H1 (cell line): ENCODE results near the gene YIF1A. TPM values are rescaled to one million over a fixed set of nuclear protein-coding genes. Genes with fewer than 3 reads are reported as not detected.

Source experiments
- CTCF ChIA-PET: fragments of 300-600 bp; sonication (Branson Sonifier 250); formaldehyde crosslinking; loops from one replicate; lab custom pipeline; 2021; ENCODE audit not compliant: partially characterized antibody; lab: Charles Lee
- POLR2A ChIA-PET: fragments of 300-600 bp; sonication (Branson Sonifier 250); formaldehyde crosslinking; loops from one replicate; lab custom pipeline; 2021; ENCODE audit warnings: inconsistent platforms; ENCODE audit not compliant: partially characterized antibody; lab: Charles Lee
- DNase-seq, 2 experiments: peaks; one replicate each; pipeline versions ENCODE4 v3.0.0 to v3.0.0-alpha.2; 2010 to 2022; ENCODE audit warnings: low spot score in 2 of 2, low read depth in 1 of 2, mixed read lengths in 1 of 2
- FAIRE-seq: peaks from 2 replicates; lab custom pipeline; 2011; peaks lifted over from hg19 to GRCh38; lab: Jason Lieb, UNC
- H2AFZ ChIP-seq: 2 replicates; pipeline ENCODE4 v1.8.1; 2012; ENCODE audit warnings: low read length, inconsistent platforms
- H2AK5ac ChIP-seq: 2 replicates; pipeline ENCODE4 v1.6.1; 2013; ENCODE audit warnings: low read depth, low read length
- H2BK120ac ChIP-seq: replicated peaks from 2 replicates; pipeline ENCODE3; 2013; ENCODE audit warnings: low read depth, low read length, inconsistent platforms
- H2BK12ac ChIP-seq: 2 replicates; pipeline ENCODE4 v1.6.1; 2013; ENCODE audit warnings: low read depth, low read length
- H2BK15ac ChIP-seq: 2 replicates; pipeline ENCODE4 v1.6.1; 2013; ENCODE audit warnings: low read length
- H2BK20ac ChIP-seq: 2 replicates; pipeline ENCODE4 v1.6.1; 2013; ENCODE audit warnings: low read length
- H2BK5ac ChIP-seq: 2 replicates; pipeline ENCODE4 v1.6.1; 2013; ENCODE audit warnings: low read depth, low read length
- H3K14ac ChIP-seq: 2 replicates; pipeline ENCODE4 v1.6.1; 2013; ENCODE audit warnings: inconsistent platforms; ENCODE audit not compliant: insufficient read length
- H3K18ac ChIP-seq: 2 replicates; pipeline ENCODE4 v1.6.1; 2013; ENCODE audit warnings: low read length; ENCODE audit errors: extremely low read depth
- H3K23ac ChIP-seq: 2 replicates; pipeline ENCODE4 v1.6.1; 2013; ENCODE audit warnings: inconsistent platforms; ENCODE audit not compliant: insufficient read length
- H3K23me2 ChIP-seq: 2 replicates; pipeline ENCODE4 v1.6.1; 2013; ENCODE audit warnings: low read depth, low read length
- H3K27ac ChIP-seq: 2 replicates; pipeline ENCODE4 v1.6.1; 2011; ENCODE audit warnings: low read depth, low read length, inconsistent platforms
- H3K27me3 ChIP-seq, 4 experiments: replicated peaks in 1 of 4; 1 replicate in 1 of 4; 2 replicates in 3 of 4; pipeline versions ENCODE4 v1.6.1 to v1.8.1; 2011 to 2013; ENCODE audit warnings: low read length in 3 of 4, mild to moderate bottlenecking in 3 of 4, inconsistent platforms in 2 of 4, mixed read lengths in 2 of 4, moderate library complexity in 1 of 4; ENCODE audit not compliant: control insufficient read depth in 3 of 4, insufficient read depth in 3 of 4; ENCODE audit errors: extremely low read depth in 1 of 4
- H3K36me3 ChIP-seq, 4 experiments: 2 replicates each; pipeline versions ENCODE4 v1.6.1 to v1.8.1; 2011 to 2013; ENCODE audit warnings: mild to moderate bottlenecking in 4 of 4, low read length in 3 of 4, moderate library complexity in 2 of 4, control low read depth in 1 of 4, inconsistent platforms in 1 of 4; ENCODE audit not compliant: insufficient read depth in 4 of 4, control insufficient read depth in 2 of 4
- H3K4ac ChIP-seq: replicated peaks from 2 replicates; pipeline ENCODE3; 2013; ENCODE audit warnings: low read length, low read depth, mixed read lengths, inconsistent platforms; ENCODE audit not compliant: insufficient read length
- H3K4me1 ChIP-seq, 4 experiments: replicated peaks in 1 of 4; 1 replicate in 1 of 4; 2 replicates in 3 of 4; pipeline versions ENCODE4 v1.6.1 to v1.8.1; 2011 to 2013; ENCODE audit warnings: low read length in 3 of 4, inconsistent platforms in 2 of 4, mixed read lengths in 1 of 4; ENCODE audit not compliant: insufficient read depth in 4 of 4, control insufficient read depth in 3 of 4
- H3K4me2 ChIP-seq, 2 experiments: 2 replicates each; pipeline versions ENCODE4 v1.6.1 to v1.8.1; 2011 to 2013; ENCODE audit warnings: low read depth in 2 of 2, low read length in 2 of 2, control low read depth in 1 of 2, inconsistent platforms in 1 of 2, mild to moderate bottlenecking in 1 of 2; ENCODE audit not compliant: insufficient read depth in 1 of 2
- H3K4me3 ChIP-seq, 4 experiments: fragments of 200-600, 300-600 bp in 1 of 4; sonication (generic), shearing (Covaris generic), sonication (Bioruptor Twin) in 1 of 4; 2 replicates each; pipeline versions ENCODE4 v1.5.1 to v1.8.1; 2011 to 2016; ENCODE audit warnings: low read length in 4 of 4, low read depth in 3 of 4, control low read depth in 2 of 4, inconsistent platforms in 2 of 4, mild to moderate bottlenecking in 2 of 4, mixed read lengths in 1 of 4, moderate library complexity in 1 of 4; ENCODE audit not compliant: insufficient read depth in 2 of 4; ENCODE audit errors: extremely low read depth in 1 of 4
- H3K56ac ChIP-seq: replicated peaks from 2 replicates; pipeline ENCODE3; 2013; ENCODE audit warnings: low read depth, mild to moderate bottlenecking, mixed read lengths, low read length, inconsistent platforms; ENCODE audit not compliant: insufficient read length
- H3K79me1 ChIP-seq: 2 replicates; pipeline ENCODE4 v1.6.1; 2013; ENCODE audit warnings: low read depth, low read length, control low read depth
- H3K79me2 ChIP-seq, 2 experiments: 2 replicates each; pipeline versions ENCODE4 v1.6.1 to v1.8.1; 2012 to 2013; ENCODE audit warnings: low read length in 2 of 2, mild to moderate bottlenecking in 2 of 2, inconsistent platforms in 1 of 2; ENCODE audit not compliant: insufficient read depth in 2 of 2, control insufficient read depth in 1 of 2
- H3K9ac ChIP-seq, 4 experiments: replicated peaks in 1 of 4; 1 replicate in 1 of 4; 2 replicates in 3 of 4; pipeline versions ENCODE4 v1.6.1 to v1.8.1; 2011 to 2013; ENCODE audit warnings: low read depth in 3 of 4, low read length in 3 of 4, control low read depth in 2 of 4, mild to moderate bottlenecking in 2 of 4, moderate library complexity in 2 of 4, inconsistent platforms in 1 of 4; ENCODE audit errors: extremely low read depth in 1 of 4
- H3K9me3 ChIP-seq, 2 experiments: 2 replicates each; pipeline versions ENCODE4 v1.6.1 to v1.8.1; 2012 to 2013; ENCODE audit warnings: mild to moderate bottlenecking in 2 of 2, moderate library complexity in 2 of 2, control low read depth in 1 of 2, inconsistent platforms in 1 of 2, low read depth in 1 of 2, low read length in 1 of 2, mixed read lengths in 1 of 2; ENCODE audit not compliant: insufficient read depth in 2 of 2
- H4K20me1 ChIP-seq, 2 experiments: replicated peaks in 1 of 2; 2 replicates each; pipeline versions ENCODE3 to v1.8.1; 2011 to 2013; ENCODE audit warnings: inconsistent platforms in 2 of 2, low read length in 2 of 2, mild to moderate bottlenecking in 1 of 2; ENCODE audit not compliant: insufficient read depth in 2 of 2, control insufficient read depth in 1 of 2
- H4K5ac ChIP-seq: 2 replicates; pipeline ENCODE4 v1.6.1; 2013; ENCODE audit warnings: low read length, low read depth, mixed read lengths, inconsistent platforms; ENCODE audit not compliant: insufficient read length
- H4K8ac ChIP-seq: 2 replicates; pipeline ENCODE4 v1.8.0; 2013; ENCODE audit warnings: mild to moderate bottlenecking, moderate library complexity, low read length, inconsistent platforms; ENCODE audit not compliant: insufficient read depth; ENCODE audit errors: extremely low read depth
- H4K91ac ChIP-seq: replicated peaks from 2 replicates; pipeline ENCODE3; 2013; ENCODE audit warnings: low read length, mixed read lengths, inconsistent platforms; ENCODE audit not compliant: insufficient read length
- ASH2L ChIP-seq: fragments of 200-600, 300-600 bp; sonication (generic); IDR thresholded peaks from one replicate; pipeline ENCODE4 v1.7.1; 2017; ENCODE audit warnings: low read length
- BACH1 ChIP-seq: IDR thresholded peaks from 2 replicates; pipeline ENCODE4 v1.6.1; 2012; ENCODE audit warnings: low read length, improper control_type of control experiment
- CBX5 ChIP-seq: fragments of 300-800, 300-1000 bp; sonication (generic); IDR thresholded peaks from 2 replicates; pipeline ENCODE4 v1.7.1; 2016; ENCODE audit warnings: antibody characterized with exemption, low read length, low read depth
- KDM5A ChIP-seq: fragments of 200-600 bp; IDR thresholded peaks from 2 replicates; pipeline ENCODE4 v1.7.1; 2012; ENCODE audit warnings: mild to moderate bottlenecking, low read length, inconsistent platforms, mixed read lengths
- POU5F1 ChIP-seq: IDR thresholded peaks from 2 replicates; pipeline ENCODE4 v1.6.1; 2011; ENCODE audit warnings: low read depth, mild to moderate bottlenecking, low read length, moderate library complexity
- SIRT6 ChIP-seq: IDR thresholded peaks from one replicate; pipeline ENCODE4 v1.7.1; 2012; ENCODE audit warnings: low read length, inconsistent platforms
- WGBS, 2 experiments: shearing (Covaris generic) in 1 of 2; methylation state at CpG; one replicate each; pipeline versions ENCODE4 v1.1.6 to v1.1.7; 2013 to 2015; ENCODE audit warnings: low lambda C conversion rate in 2 of 2, mixed read lengths in 2 of 2, inconsistent platforms in 1 of 2, low coverage in 1 of 2, missing lambda C conversion rate in 1 of 2; ENCODE audit not compliant: insufficient replicate concordance in 2 of 2, insufficient coverage in 1 of 2, insufficient read length in 1 of 2; ENCODE audit errors: extremely low coverage in 1 of 2, missing lambda C conversion rate in 1 of 2; 5-methylcytosine and 5-hydroxymethylcytosine counted together
- polyA plus RNA-seq, 7 experiments: library from polyadenylated mRNA; depleted of rRNA in 3 of 7; stranded (reverse) in 5 of 7; unstranded in 2 of 7; fragments of >200 nt in 5 of 7; fragments of 200-250 nt in 2 of 7; gene quantifications; 1 replicate in 5 of 7; 2 replicates in 1 of 7; 4 replicates in 1 of 7; pipeline versions ENCODE4 v1.2.1 to v1.2.3, GENCODE V29; 2011 to 2013; ENCODE audit warnings: missing spikeins in 2 of 7, mixed read lengths in 2 of 7
- total RNA-seq: library from RNA; stranded (reverse); fragmentation: NEBNext Ultra II Directional; extraction: Animal tissue kit (Norgen Biotek cat#: 25700); gene quantifications from 2 replicates; pipeline ENCODE4 v1.2.1, GENCODE V29; 2021

Gene YIF1A
- total and polyA plus RNA-seq, 2 of the 8 experiments (the other 6 are each of a cell fraction or from before 2014, with no cell fraction given), result 70.1 to 178 TPM

GRCh38 chr11:66334605-66335442, 45.9 kb upstream of the YIF1A start:
- ChIA-PET CTCF (interaction anchor here (0.8 to 8.7 kb wide), 18 partner anchors 11 to 144 kb away, joined by 3 to 242 read pairs (median 8); partner anchors contain the start of genes BRMS1, CD248 and YIF1A), POLR2A (interaction anchor here (0.6 to 8.5 kb wide), 13 partner anchors 11 to 533 kb away, joined by 3 to 61 read pairs (median 7); partner anchors contain the start of genes B4GAT1, BRMS1 and CD248)
- Histone ChIP-seq H3K23ac (no peak overlapping the region), H3K27me3 (no peaks in the 10 kb centered on the region; a peak in 2 of 7 replicates), H4K8ac (peak overlapping the region; percentile 71), H3K23me2 (no peaks in the 10 kb centered on the region; the same call in 1 of the 2 replicates), H3K4ac (peak overlapping the region; percentile 44), H2BK120ac (no peak overlapping the region), H3K79me1 (no peaks in the 10 kb centered on the region), H3K4me1 (peaks cover 0 to 20% (median 14%) of the 10 kb centered on the region in 4 experiments; a peak in 6 of 7 replicates), H3K36me3 (no peaks in the 10 kb centered on the region; a peak in 1 of 8 replicates), H3K9me3 (no peaks in the 10 kb centered on the region), H4K91ac (peak overlapping the region; percentile 20), H3K18ac (no peak overlapping the region), H3K4me2 (peak overlapping the region; percentile 68 to 81; a peak in 2 of 4 replicates), H3K79me2 (no peaks in the 10 kb centered on the region), H2BK5ac (peak overlapping the region; percentile 85; the same call in 1 of the 2 replicates), H3K27ac (no peak overlapping the region), H4K5ac (no peak overlapping the region), H2AK5ac (peak overlapping the region; percentile 93; the same call in 1 of the 2 replicates), H2BK15ac (peak overlapping the region; percentile 98; the same call in 1 of the 2 replicates), H3K4me3 (peak overlapping the region in 2 of 4 experiments; percentile 52 to 62; a peak in 3 of 8 replicates), H3K56ac (no peak overlapping the region), H4K20me1 (no peaks in the 10 kb centered on the region), H2BK20ac (no peak overlapping the region), H2BK12ac (peak overlapping the region; percentile 75; the same call in 1 of the 2 replicates), H3K9ac (no peak overlapping the region), H2AFZ (no peak overlapping the region), H3K14ac (no peak overlapping the region)
- DNase-seq (no peak), FAIRE-seq (no peak)
- WGBS, 2 experiments, result 85% methylated on average over 41 of the region's 42 CpGs; no CpG with 5 or more reads in 1 of the 2 experiments
- no peak for TF ChIP-seq ASH2L
- TF ChIP-seq SIRT6, result no peak
- TF ChIP-seq POU5F1, result no peak
- TF ChIP-seq CBX5, result no peak
- TF ChIP-seq KDM5A, result no peak
- no peak for TF ChIP-seq BACH1
